HepG2 (cell line): ENCODE results near the gene SYT17.

ENCODE experiments used
- CBX5 ChIP-seq: sonication (generic); formaldehyde crosslinking; IDR thresholded peaks from 2 replicates; pipeline ENCODE4 v1.4.0; 2020; ENCODE audit warnings: missing genetic modification reagents, borderline replicate concordance
- ZNF547 ChIP-seq: sonication (generic); formaldehyde crosslinking; IDR thresholded peaks from 2 replicates; pipeline ENCODE4 v1.5.1; 2020; ENCODE audit warnings: mild to moderate bottlenecking, missing genetic modification reagents
- TF ChIP-seq, protein P1 (sequence below): sonication (generic); formaldehyde crosslinking; IDR thresholded peaks from 2 replicates; pipeline ENCODE4 v1.8.0; 2022; ENCODE audit warnings: mild to moderate bottlenecking, missing genetic modification reagents; ENCODE audit not compliant: insufficient replicate concordance

DNA sequence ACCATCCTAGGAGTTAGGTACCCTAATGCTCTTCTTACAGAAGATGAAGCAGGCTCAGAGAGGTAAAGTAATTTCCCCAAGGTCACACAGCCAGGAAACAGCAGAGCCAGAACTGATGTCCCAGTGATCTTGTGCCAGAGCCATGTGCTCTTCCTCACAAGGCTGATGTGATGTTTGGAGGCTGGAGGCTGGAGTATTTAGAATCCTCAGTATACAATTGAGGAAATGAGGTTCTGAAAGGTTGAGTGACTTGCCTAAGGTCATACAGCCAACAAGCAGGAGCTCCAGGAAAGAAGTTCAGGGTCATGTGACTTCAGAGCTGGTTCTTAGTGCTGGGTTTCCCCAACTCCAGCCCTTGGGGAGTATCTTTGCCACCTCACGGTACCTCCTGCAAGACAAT, 35.8 kb upstream of the SYT17 start:
- no peak for TF ChIP-seq ZNF547 (CRISPR knock-in tag)
- TF ChIP-seq, protein P1, sequence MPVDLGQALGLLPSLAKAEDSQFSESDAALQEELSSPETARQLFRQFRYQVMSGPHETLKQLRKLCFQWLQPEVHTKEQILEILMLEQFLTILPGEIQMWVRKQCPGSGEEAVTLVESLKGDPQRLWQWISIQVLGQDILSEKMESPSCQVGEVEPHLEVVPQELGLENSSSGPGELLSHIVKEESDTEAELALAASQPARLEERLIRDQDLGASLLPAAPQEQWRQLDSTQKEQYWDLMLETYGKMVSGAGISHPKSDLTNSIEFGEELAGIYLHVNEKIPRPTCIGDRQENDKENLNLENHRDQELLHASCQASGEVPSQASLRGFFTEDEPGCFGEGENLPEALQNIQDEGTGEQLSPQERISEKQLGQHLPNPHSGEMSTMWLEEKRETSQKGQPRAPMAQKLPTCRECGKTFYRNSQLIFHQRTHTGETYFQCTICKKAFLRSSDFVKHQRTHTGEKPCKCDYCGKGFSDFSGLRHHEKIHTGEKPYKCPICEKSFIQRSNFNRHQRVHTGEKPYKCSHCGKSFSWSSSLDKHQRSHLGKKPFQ: no peak
- TF ChIP-seq CBX5 (CRISPR knock-in tag): no peak
